HG03097 (cell line): ENCODE results near the gene N4BP2L1.

Experiments used
- ATAC-seq: cut with Tn5 transposase; IDR thresholded peaks from one replicate; pipeline ENCODE4 v1.9.1; 2021; ENCODE audit not compliant: unreplicated experiment, low FRiP score

N4BP2L1 gene

GRCh38 chr13:32427852-32428580 lies at the start of gene N4BP2L1:
Gene N4BP2L1, minus strand, starts transcription at chr13:32428130. Its CDS starts 48 bp downstream, at chr13:32428082.
- peak; percentile 66 for ATAC-seq

DNA sequence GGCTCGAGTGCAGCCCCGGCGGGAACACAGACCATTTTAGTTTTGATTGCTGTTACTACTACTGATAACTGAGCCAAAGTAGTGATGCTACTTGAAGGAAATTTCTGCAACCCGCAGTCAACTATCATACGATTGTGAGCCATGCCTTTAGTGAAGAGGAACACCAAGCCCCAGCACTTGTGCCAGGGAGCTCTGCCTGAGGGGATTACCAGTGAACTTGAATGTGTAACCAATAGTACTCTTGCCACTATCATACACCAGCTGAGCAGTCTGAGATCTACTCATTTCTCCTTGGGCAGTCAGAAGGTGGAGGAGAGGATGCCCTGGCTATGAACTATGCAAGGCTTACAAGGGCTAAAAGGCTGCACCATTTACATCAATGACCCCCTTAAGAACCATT lies 49.0 kb upstream of the N4BP2L1 start:
- no peak for ATAC-seq

DNA sequence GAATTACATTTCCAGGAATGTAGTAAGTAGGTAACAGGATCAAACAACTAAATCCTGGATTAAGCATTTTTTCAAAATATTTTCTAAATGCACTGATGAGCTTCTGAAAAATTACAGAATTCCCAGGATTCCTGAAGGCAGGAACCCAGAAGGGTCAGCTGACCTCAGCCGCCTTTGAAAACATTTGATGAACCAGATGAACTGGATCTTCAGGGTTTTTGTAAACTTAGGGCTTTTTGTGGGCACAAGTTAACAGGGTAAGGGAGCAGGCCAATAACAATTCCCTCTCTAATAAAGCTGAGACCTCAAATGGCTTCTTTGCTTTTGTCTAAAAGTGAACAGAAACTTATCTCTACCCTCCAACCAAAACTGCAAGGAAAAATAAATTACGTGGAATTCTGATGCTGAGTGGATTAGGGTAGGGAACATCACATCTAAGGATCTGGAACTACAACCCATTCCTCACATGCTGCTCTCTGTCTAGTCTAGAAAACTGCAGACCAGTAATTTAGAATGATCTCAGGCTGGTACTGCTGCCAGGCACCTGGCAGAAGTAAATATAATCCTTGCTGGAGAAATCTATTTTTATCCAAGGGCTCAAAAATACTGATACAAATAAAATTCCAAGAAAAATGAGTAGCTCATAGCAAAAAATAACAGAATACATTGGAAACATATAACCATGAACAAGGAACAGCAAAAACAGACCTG lies 48.2 kb upstream of the N4BP2L1 start:
- ATAC-seq, result no peak

GRCh38 chr13:32474999-32475792 lies 47.3 kb upstream of the N4BP2L1 start:
- ATAC-seq, result no peak

- no peak for ATAC-seq
Measured at GRCh38 chr13:32473650-32474049, 45.7 kb upstream of the N4BP2L1 start.

GRCh38 chr13:32472194-32472621 lies 44.3 kb upstream of the N4BP2L1 start:
- no peak for ATAC-seq

DNA sequence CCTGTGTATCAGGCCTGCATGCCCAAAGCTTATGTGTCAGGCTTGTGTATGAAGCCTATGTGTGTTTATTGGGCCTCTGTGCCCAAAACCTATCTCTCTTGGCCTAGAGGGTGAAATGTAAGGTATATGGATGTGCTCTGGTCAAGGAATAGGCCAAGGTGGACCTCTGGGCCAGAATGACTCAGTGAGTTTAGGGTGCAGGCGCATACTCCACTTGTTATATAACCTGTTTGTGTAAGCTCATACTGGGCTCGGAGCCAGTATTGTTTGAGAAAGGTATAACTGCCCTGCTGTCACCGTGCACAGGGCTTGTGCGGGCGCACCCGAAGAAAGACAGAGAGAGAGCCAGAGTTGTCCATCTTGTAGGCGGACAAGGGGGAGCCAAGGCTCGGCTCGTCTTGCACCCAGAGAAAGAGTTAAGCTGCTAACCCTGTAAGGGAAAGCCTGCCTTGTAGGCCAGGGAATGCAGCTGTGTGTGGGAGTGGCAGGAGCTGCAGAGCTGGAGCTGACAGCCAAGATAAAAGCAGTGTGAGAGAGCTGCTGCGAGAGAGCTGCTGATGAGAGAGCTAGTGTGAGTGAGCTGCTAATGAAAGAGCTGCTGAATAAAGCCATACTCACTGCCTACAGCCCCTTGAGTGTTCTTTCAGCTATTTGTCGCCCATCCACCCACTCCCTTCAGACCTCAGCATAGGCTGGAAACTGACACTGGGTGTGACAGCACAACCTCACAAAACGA lies 43.4 kb upstream of the N4BP2L1 start:
- no peak for ATAC-seq

- no peak for ATAC-seq
Measured at GRCh38 chr13:32468502-32469142, 40.7 kb upstream of the N4BP2L1 start.

DNA sequence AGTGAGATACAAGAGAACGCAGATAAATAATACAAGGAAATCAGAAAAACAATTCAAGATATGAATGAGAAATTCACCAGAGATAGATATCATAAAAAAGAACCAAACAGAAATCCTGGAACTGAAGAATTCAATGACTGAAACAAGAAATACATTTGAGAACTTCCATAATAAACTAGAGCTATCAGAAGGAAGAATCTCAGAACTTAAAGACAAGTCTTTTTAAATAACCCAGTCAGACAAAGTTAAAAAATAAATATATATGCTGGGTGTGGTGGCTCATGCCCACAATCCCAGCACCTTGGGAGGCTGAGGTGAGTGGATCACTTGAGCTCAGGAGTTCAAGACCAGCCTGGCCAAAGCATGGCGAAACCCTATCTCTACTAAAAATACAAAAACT lies 28.7 kb upstream of the N4BP2L1 start:
- ATAC-seq, result no peak

DNA sequence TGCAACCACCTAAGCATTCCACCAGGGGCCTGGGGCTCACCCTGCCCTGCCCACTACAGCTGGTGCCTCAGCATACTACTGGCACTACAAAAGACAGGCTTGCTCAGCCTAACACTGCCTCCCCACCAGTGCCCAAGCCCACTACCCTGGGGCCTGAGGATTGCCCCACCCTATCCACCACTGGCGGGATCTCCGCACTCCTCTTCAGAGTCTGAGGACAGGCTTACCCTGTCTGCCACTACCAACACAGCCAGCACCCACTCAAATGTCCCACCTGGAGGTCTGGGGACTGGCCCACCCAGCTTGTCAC lies 27.6 kb upstream of the N4BP2L1 start:
- ATAC-seq, result no peak

DNA sequence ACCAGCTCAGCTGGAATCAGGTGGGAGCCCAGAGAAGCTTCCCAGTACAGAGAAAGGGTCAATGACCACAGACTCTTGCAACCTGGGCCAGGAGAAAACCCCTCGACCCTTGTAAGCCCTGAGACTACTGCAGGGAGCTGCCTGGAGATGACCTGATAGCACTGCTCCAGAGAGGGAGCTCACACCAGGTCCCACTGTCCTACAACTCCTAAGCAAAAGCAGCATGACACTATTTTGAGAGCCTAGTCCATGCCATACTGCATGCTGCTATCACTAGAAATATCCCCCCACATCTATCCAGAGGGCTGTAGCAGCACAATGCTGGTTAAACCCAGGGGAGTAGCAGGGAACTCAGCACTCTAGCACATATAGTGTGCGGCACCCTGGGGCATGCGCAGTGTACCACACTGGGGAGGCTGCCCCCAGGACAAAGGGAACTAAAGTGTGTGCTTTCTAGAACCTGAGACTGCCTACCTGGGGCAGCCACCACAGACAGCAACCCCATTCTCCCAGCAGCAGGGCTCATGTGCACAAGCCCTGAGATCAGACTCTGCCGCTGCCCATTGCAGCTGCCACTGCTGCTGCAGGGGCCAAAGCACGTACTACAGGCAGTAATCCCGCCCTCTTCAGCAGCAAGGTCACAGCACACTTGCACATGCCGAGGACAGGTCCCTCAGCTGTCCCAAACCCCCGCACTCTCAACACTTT lies 27.1 kb upstream of the N4BP2L1 start:
- no peak for ATAC-seq

DNA sequence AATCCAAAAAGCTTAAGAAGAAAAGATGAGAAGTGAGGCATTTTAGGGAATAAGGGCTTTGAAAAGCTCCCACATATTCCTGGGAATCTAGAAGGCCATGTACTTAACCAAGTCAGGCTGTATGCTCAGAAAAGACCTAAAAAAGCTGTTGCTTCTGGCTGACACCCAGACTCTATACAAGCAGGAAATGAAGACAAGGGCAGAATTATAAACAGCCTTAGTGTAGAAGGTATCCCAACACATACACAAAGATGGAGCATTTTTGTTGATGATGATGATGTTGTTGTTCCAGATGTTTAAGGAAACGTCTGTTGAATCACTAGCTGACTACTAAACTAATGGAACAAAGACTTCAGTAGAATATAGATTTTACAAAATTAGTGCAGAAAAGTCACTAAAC lies 26.1 kb upstream of the N4BP2L1 start:
- no peak for ATAC-seq

- no peak for ATAC-seq
Measured at GRCh38 chr13:32448972-32449371, 21.0 kb upstream of the N4BP2L1 start.

GRCh38 chr13:32447894-32448623 lies 20.1 kb upstream of the N4BP2L1 start:
- no peak for ATAC-seq

GRCh38 chr13:32446773-32447465 lies 19.0 kb upstream of the N4BP2L1 start:
- ATAC-seq, result no peak

DNA sequence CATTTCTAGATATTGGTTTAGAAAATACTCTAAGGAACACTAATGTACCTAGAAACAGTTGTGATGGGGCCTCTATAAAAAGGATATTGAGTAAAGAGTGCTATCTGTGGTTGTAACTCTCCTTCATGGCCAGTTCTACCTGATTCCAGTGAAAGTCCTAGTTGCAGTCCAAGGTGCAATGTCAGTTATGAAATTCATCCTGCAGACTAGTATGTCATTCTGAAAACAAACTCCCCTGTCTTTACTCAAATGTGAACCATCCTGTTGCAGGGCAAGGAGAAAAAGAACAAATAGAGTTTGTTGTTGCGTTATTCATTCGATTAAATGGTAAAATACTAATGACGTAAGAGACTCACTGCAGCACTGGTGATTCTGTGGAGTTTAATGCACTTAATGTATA lies 18.3 kb upstream of the N4BP2L1 start:
- no peak for ATAC-seq

- ATAC-seq, result no peak
Measured at GRCh38 chr13:32445461-32445860, 17.5 kb upstream of the N4BP2L1 start.

DNA sequence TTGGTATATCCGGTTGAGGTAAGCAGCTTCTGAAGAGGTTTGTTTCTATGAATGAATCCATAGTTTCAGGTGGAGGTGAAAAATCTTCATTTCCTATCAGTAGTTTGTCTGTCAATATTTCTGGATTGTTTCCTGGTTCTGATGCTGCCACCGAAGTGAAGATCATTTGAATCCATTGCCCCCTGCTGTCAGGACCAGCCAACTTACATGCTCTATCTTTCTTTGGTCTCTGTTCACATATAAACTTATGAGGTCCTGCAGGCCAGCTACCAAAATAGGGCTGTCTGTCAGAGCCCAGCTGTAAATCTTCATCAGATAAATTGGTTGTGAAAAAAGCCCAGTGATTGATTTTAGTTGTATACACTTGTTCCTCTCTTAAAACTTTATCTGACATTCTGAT lies 15.2 kb upstream of the N4BP2L1 start:
- peak; percentile 77 for ATAC-seq

DNA sequence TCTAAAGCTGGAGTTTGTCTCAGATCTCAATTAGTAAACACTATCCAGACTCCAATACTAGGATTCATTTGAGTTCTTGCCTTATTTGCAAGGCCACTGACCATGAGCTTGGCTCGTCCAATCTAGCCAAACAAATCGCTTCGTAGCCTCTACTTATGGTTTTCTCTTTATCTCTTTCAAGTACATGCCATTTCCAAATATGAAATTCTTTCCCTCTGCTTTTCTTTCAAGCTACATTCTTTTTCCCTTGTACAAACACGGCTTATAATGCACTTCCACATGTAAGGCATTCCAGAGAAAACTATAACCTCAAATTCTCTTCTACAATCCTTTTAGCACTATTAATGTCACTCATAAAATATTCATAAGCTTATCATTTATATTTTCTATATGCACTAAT lies 10.9 kb upstream of the N4BP2L1 start:
- ATAC-seq, result no peak
